ENCODE measurements around the gene KISS1. TPM values are rescaled to one million over a fixed set of nuclear protein-coding genes. Genes with fewer than 3 reads are reported as not detected.

KISS1 gene
- total and polyA plus RNA-seq, 2 of the 4 experiments (the other 2 are of a cell fraction): 11.7 to 27.3 TPM

DNA sequence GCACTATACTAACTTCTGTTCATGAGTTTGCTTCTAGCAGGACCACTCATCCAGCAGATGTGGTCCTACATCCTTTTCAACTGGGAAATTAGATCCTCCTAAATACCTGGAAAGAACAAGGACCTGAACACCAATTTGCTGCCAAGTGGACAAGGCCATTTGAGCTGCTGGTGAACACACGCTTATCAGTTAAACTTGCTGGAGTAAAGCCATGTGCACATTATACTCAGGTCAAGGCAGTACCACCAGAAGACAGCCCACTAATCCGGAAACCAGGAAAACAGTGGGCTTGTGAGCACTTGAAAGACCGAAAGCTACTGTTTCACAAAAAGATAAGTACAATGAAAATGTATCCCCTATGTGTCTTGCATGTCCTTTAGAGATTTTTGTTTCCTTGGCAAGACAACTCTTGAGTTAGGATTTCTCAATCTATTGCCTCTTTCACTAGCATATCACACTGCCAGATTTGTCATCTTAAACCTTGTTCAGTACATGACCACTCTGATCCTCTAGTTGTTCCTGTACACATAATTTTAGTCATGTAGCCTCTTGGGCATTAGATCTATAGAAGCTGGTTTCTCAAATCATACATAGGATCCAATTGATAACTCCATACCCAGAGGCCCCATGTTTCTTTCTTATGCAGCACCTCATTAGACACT is 25.7 kb downstream of the KISS1 start:
- H3K23ac ChIP-seq (ENCODE audit: low read depth, low read length): no peak overlapping the region
- no peak overlapping the region for H2AFZ ChIP-seq (replicated peaks; ENCODE audit: low read length, poor library complexity)
- peaks cover 7% of the 10 kb centered on the region for H3K9me1 ChIP-seq (ENCODE audit: insufficient read depth, low read length)
- H3K18ac ChIP-seq (ENCODE audit: low read depth, low read length): peak overlapping the region; percentile 61; the same call in 1 of the 2 replicates
- H4K5ac ChIP-seq (ENCODE audit: low read depth, low read length): peak overlapping the region; percentile 39; the same call in 1 of the 2 replicates
- peak overlapping the region; percentile 40 for H2BK5ac ChIP-seq (ENCODE audit: low read depth, low read length, poor library complexity, severe bottlenecking)
- POLR2A ChIA-PET (ENCODE audit: unreplicated experiment): no interaction called here
- H4K91ac ChIP-seq (ENCODE audit: insufficient read depth, low read depth, low read length): 0 out of 2 replicates have a peak overlapping the region, but pooled peaks have one; percentile 31
- 0 out of 4 replicates have a peak, but pooled peaks cover 0 to 3% of the 10 kb centered on the region in 2 experiments for H3K79me1 ChIP-seq (ENCODE audit: low read depth in 1 of 2, low read length in 2 of 2)
- H3K4me1 ChIP-seq (ENCODE audit: control insufficient read depth, insufficient read depth, low read length): peaks cover 4% of the 10 kb centered on the region; the same call in 1 of the 2 replicates
- no peaks in the 10 kb centered on the region; the same call in 1 of the 2 replicates for H3K9me3 ChIP-seq (ENCODE audit: control insufficient read depth, insufficient read depth, low read length)
- ATAC-seq (ENCODE audit: low read depth) (no peak), DNase-seq (no peak)
- H2BK15ac ChIP-seq (ENCODE audit: low read depth, low read length): peak overlapping the region; percentile 34; the same call in 2 of the 3 replicates
- no peak overlapping the region for H3K9ac ChIP-seq (ENCODE audit: low read depth, low read length)
- H3K14ac ChIP-seq (replicated peaks; ENCODE audit: low read depth, low read length): peak overlapping the region; percentile 64
- no peaks in the 10 kb centered on the region for H3K27me3 ChIP-seq (ENCODE audit: control insufficient read depth, insufficient read depth, low read length)
- WGBS, 2 experiments (ENCODE audit: extremely low coverage in 2 of 2, insufficient read length in 1 of 2): 83% methylated on average over 1 of the region's 3 CpGs; no CpG with 5 or more reads in 1 of the 2 experiments
- dilution Hi-C loops (cut with HindIII; ENCODE audit: low sequenced_read_pairs, unreplicated experiment): loop anchor here (25.0 kb wide), 1 partner anchor 217 kb away; no protein-coding TSS in a partner anchor
- peak overlapping the region; percentile 73 for H2BK20ac ChIP-seq (ENCODE audit: low read depth, low read length)
- H3K36me3 ChIP-seq (ENCODE audit: control insufficient read depth, insufficient read depth, low read length): no peaks in the 10 kb centered on the region
- H4K8ac ChIP-seq (ENCODE audit: low read depth in 2 of 2, low read length in 2 of 2): peak overlapping the region; percentile 50 to 75; a peak in 2 of 4 replicates
- intact Hi-C loops (cut with micrococcal nuclease): no loop called here
- H3K27ac ChIP-seq (ENCODE audit: insufficient read depth, low read length): no peak overlapping the region
- no peak overlapping the region for H3K4me3 ChIP-seq (ENCODE audit: insufficient read depth, low read depth, low read length)
- H2AK9ac ChIP-seq (replicated peaks; ENCODE audit: low read depth, low read length, poor library complexity): no peak overlapping the region
- H3K4me2 ChIP-seq (ENCODE audit: low read depth, low read length): no peak overlapping the region
- TF ChIP-seq SMC3 (IDR thresholded peaks at IDR 0.05; ENCODE audit: low read depth, low read length): no peak
- no peak for TF ChIP-seq FOS (IDR thresholded peaks at IDR 0.05; ENCODE audit: low read depth, low read length)
- TF ChIP-seq, protein P1, sequence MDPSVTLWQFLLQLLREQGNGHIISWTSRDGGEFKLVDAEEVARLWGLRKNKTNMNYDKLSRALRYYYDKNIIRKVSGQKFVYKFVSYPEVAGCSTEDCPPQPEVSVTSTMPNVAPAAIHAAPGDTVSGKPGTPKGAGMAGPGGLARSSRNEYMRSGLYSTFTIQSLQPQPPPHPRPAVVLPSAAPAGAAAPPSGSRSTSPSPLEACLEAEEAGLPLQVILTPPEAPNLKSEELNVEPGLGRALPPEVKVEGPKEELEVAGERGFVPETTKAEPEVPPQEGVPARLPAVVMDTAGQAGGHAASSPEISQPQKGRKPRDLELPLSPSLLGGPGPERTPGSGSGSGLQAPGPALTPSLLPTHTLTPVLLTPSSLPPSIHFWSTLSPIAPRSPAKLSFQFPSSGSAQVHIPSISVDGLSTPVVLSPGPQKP (IDR thresholded peaks at IDR 0.05; ENCODE audit: borderline replicate concordance, low read depth, low read length): no peak
- TF ChIP-seq MAZ (IDR thresholded peaks at IDR 0.05; ENCODE audit: borderline replicate concordance, low read depth, low read length): no peak
- no peak for TF ChIP-seq POLR2A (IDR thresholded peaks at IDR 0.05; ENCODE audit: low read depth, low read length)
- no peak for TF ChIP-seq BHLHE40 (IDR thresholded peaks at IDR 0.05; ENCODE audit: low read depth, low read length)
- peak overlapping the region; percentile 69; the same call in 1 of the 2 replicates for H3K4ac ChIP-seq (ENCODE audit: low read depth, low read length)
- BruUV-seq (replicated peaks): no TSS peak
- in situ Hi-C loops (cut with MboI; ENCODE audit: low sequenced_read_pairs): no loop called here
- H3K56ac ChIP-seq (ENCODE audit: extremely low read depth, insufficient read depth, low read length): no peak overlapping the region
- peak overlapping the region; percentile 52; the same call in 1 of the 2 replicates for H2AK5ac ChIP-seq (ENCODE audit: low read depth, low read length)
- no peaks in the 10 kb centered on the region for H4K20me1 ChIP-seq (ENCODE audit: insufficient read depth, low read length)
- CTCF ChIA-PET: interaction anchor here (0.7 to 5.3 kb wide), 4 partner anchors 8 to 36 kb away, joined by 4 to 25 read pairs (median 6); no protein-coding TSS in a partner anchor
- peak overlapping the region; percentile 87; the same call in 1 of the 2 replicates for H2BK120ac ChIP-seq (ENCODE audit: low read depth, low read length)

All from IMR-90 (cell line).